K562 (cell line): ENCODE results near the gene RIMBP3C. TPM values are rescaled to one million over a fixed set of nuclear protein-coding genes. Genes with fewer than 3 reads are reported as not detected.

Source experiments
- BRD4 ChIP-seq: fragments of 200-600 bp; sonication (generic); IDR thresholded peaks from 2 replicates; pipeline ENCODE4 v1.6.1; 2017; ENCODE audit warnings: inconsistent platforms
- DDX20 ChIP-seq: fragments of 450-650 bp; IDR thresholded peaks from 2 replicates; pipeline ENCODE4 v1.6.1; 2016; ENCODE audit warnings: missing genetic modification characterization, low read depth, mild to moderate bottlenecking, missing compliant biosample characterization, moderate library complexity
- E2F1 ChIP-seq: sonication (generic); formaldehyde crosslinking; IDR thresholded peaks from 2 replicates; pipeline ENCODE4 v1.8.1; 2023; ENCODE audit warnings: mild to moderate bottlenecking, missing genetic modification reagents, moderate library complexity
- HBP1 ChIP-seq: fragments of 450-650 bp; formaldehyde crosslinking; IDR thresholded peaks from 2 replicates; pipeline ENCODE4 v1.4.0; 2022; ENCODE audit warnings: missing genetic modification characterization
- IRF2 ChIP-seq: sonication (generic); formaldehyde crosslinking; IDR thresholded peaks from 2 replicates; pipeline ENCODE4 v1.8.1; 2022; ENCODE audit warnings: mild to moderate bottlenecking, missing genetic modification reagents
- KAT7 ChIP-seq: sonication (generic); formaldehyde crosslinking; IDR thresholded peaks from 2 replicates; pipeline ENCODE4 v1.8.0; 2022; ENCODE audit warnings: missing genetic modification reagents, mild to moderate bottlenecking, borderline replicate concordance
- KHSRP ChIP-seq: fragments of 450-650 bp; IDR thresholded peaks from 2 replicates; pipeline ENCODE4 v1.6.1; 2017
- PREB ChIP-seq: sonication (generic); formaldehyde crosslinking; IDR thresholded peaks from 2 replicates; pipeline ENCODE4 v1.8.1; 2023; ENCODE audit warnings: mild to moderate bottlenecking, missing genetic modification reagents
- SLC30A9 ChIP-seq: fragments of 250-450 bp; sonication (Bioruptor Pico); IDR thresholded peaks from 2 replicates; pipeline ENCODE4 v1.8.0; 2022; ENCODE audit warnings: mild to moderate bottlenecking, moderate library complexity
- ZBTB40 ChIP-seq, 2 experiments: fragments of 450-650 bp in 1 of 2; sonication (generic) in 1 of 2; formaldehyde crosslinking in 1 of 2; IDR thresholded peaks; 2 replicates each; pipeline versions ENCODE4 v1.7.1 to v1.9.0; 2016 to 2022; ENCODE audit warnings: inconsistent platforms in 1 of 2, mild to moderate bottlenecking in 1 of 2, missing genetic modification reagents in 1 of 2
- ZNF124 ChIP-seq: sonication (generic); formaldehyde crosslinking; IDR thresholded peaks from 2 replicates; pipeline ENCODE4 v1.8.1; 2022; ENCODE audit warnings: missing genetic modification reagents
- ZNF311 ChIP-seq: fragments of 250-450 bp; sonication (Bioruptor Pico); IDR thresholded peaks from 2 replicates; pipeline ENCODE4 v1.4.0; 2020; ENCODE audit warnings: mild to moderate bottlenecking, moderate library complexity
- ZNF324 ChIP-seq: fragments of 250-450 bp; sonication (Bioruptor Pico); IDR thresholded peaks from 2 replicates; pipeline ENCODE4 v1.4.0; 2020; ENCODE audit warnings: mild to moderate bottlenecking
- polyA plus RNA-seq, 8 experiments: library from polyadenylated mRNA; depleted of rRNA in 4 of 8; stranded (reverse) in 5 of 8; unstranded in 3 of 8; fragments of >200 nt; fragmentation: Nextera tagmentation in 2 of 8; fragmentation: Illumina TruSeq in 1 of 8; extraction: Ambion mirVana in 2 of 8; extraction: Trizol in 1 of 8; gene quantifications; 2 replicates each; pipeline versions ENCODE4 v1.2.1 to v1.2.3, GENCODE V29; 2011 to 2014; ENCODE audit warnings: inconsistent platforms in 1 of 8, missing spikeins in 1 of 8
- total RNA-seq, 7 experiments: library from RNA; depleted of rRNA in 6 of 7; stranded (reverse); fragments of >200 nt in 6 of 7; fragmentation: Illumina TruSeq in 2 of 7; extraction: Trizol in 2 of 7; gene quantifications; 2 replicates each; pipeline versions ENCODE4 v1.2.1 to v1.2.3, GENCODE V29; 2011 to 2021; ENCODE audit warnings: low replicate concordance in 1 of 7

Gene RIMBP3C
- total and polyA plus RNA-seq, 9 of the 15 experiments (the other 6 are each of a cell fraction or from before 2014, with no cell fraction given): 0.09 to 0.98 (median 0.17) TPM; not detected in 2

GRCh38 chr22:21587803-21588611, 36.7 kb upstream of the RIMBP3C start (continued):
- TF ChIP-seq ZBTB40 (IDR thresholded peaks at IDR 0.05) (no peak), ZBTB40 (CRISPR knock-in tag; IDR thresholded peaks at IDR 0.05) (0 out of 2 replicates have a peak, but pooled peaks have one; percentile 56), IRF2 (CRISPR knock-in tag) (no peak), ZNF324 (CRISPR knock-in tag) (peak; percentile 64; the same call in 1 of the 2 replicates), BRD4 (no peak), SLC30A9 (CRISPR knock-in tag) (no peak), E2F1 (CRISPR knock-in tag) (no peak), ZNF124 (no peak), ZNF311 (CRISPR knock-in tag) (peak; percentile 76; the same call in 1 of the 2 replicates), DDX20 (tag) (no peak), KHSRP (no peak), PREB (CRISPR knock-in tag) (no peak), KAT7 (CRISPR knock-in tag) (no peak), HBP1 (peak; percentile 66; the same call in 1 of the 2 replicates)
